GM19324 (cell line): ENCODE results near the gene CYTH3.

ENCODE experiments used
- ATAC-seq: cut with Tn5 transposase; IDR thresholded peaks from one replicate; pipeline ENCODE4 v1.9.1; 2021; ENCODE audit warnings: mild to moderate bottlenecking, moderate library complexity; ENCODE audit not compliant: unreplicated experiment, low FRiP score

Gene CYTH3

GRCh38 chr7:6259257-6259656 lies 13.2 kb downstream of the CYTH3 start:
- ATAC-seq: no peak

DNA sequence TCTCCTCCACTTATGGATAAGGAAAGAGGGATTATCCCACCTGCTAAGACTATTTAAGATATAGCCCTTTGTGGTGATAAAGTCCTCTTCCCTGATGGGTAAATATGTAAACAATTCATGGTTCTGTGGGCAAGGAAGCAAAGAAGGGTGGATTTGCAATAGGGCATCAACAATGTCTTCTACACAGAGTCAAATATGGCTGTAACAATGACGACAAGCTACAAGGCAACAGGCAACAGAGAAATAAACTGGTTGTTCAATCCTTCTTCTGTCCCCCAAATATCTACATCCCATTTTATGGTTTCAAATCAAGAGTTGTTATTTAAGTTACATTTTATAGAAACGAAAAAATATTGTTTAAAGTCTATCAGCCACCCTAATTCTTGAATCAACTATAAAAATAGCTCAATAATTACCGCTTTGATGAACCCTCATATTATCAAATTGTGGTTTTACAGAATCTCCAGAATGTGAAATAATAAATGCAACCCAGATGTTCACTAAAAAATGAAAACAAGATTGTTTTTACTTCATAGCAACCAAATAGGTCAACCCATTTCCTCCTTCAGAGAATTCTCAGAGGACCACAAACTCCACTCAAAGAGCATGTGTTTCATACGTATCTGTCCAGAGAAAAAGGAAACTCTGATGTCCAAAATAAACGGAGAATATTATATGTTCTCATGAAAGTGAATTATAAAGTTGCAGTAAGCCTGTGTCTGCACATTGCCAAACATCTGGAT lies 13.8 kb downstream of the CYTH3 start:
- no peak for ATAC-seq

GRCh38 chr7:6257675-6258074 lies 14.7 kb downstream of the CYTH3 start:
- ATAC-seq: no peak

GRCh38 chr7:6256677-6257535 lies 15.5 kb downstream of the CYTH3 start:
- no peak for ATAC-seq

DNA sequence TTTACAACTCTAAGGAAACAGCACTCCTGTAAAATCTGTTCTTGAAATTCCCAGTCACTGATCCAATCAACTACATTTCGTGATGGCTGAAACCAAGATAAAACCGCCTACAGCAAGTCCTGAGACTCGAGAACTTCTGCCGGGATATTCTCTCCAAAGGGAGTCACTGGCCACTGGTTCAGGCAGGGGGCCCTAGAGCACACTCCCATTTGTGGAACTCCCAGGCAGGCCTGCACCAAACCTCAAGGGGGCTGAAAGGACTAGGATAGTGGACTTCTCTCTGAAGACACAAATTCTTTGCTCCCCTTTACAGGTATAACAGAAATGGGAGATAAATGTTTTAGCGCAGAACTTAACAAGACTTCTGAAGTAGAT lies 16.3 kb downstream of the CYTH3 start:
- no peak for ATAC-seq

DNA sequence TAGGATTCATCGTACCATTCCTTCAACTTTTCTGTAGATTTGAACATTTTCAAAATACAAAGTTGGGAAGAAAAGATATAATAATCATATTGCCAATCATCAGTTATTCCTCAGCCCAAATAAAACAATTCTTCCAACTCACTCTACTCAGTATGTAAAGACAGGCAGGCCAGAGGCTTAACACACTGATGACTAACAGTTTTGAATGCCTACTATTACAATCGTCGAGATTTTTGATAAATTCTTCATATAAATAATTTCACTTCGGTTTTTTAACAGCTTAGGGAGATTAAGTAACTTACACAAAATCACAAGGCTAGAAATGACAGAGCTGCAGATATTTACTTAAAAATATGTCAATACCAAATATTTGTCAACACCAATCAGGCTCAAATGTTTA lies 17.6 kb downstream of the CYTH3 start:
- ATAC-seq: no peak

GRCh38 chr7:6252748-6253147 lies 19.7 kb downstream of the CYTH3 start:
- no peak for ATAC-seq

DNA sequence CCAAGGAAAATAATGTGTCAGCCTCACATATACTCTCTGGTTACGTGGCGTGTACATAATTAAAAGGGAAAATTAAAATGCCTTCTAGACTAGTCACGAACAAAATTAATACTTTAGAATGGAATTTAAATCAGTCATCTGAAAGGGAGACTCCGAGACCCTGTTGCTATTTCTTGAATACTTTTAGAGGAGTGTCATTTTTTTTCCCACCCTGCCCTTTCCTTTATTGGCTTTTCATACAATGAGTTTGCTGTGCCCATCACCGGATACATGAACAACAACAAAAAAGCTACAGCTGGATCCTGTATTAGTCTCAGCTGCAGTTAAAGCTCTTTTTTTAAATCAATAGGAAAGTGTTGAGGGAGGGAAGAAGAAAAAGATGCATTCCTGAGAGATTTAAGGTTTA lies 20.1 kb downstream of the CYTH3 start:
- ATAC-seq: no peak

- ATAC-seq: no peak
Measured at GRCh38 chr7:6251653-6252052, 20.8 kb downstream of the CYTH3 start.

DNA sequence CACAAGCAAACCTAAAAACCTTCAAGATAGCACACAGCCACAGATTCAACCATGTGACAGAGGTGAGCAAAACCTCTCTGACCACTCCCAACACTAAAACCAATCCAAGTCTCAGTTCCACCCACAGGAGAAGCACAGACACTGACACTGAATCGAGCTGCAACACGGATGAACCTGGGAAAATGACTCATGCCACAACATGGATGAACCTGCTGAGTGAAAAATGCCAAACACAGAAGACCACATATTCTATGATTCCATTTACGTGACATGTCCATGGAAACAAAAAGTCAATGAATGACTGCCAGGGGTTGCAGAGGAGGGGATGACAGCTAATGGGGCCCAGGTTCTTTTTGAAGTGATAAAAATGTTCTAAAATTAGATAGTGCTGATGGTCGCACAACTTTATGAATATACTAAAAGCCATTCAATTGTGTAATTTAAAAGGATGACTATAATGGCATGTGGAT lies 22.0 kb downstream of the CYTH3 start:
- ATAC-seq: no peak

DNA sequence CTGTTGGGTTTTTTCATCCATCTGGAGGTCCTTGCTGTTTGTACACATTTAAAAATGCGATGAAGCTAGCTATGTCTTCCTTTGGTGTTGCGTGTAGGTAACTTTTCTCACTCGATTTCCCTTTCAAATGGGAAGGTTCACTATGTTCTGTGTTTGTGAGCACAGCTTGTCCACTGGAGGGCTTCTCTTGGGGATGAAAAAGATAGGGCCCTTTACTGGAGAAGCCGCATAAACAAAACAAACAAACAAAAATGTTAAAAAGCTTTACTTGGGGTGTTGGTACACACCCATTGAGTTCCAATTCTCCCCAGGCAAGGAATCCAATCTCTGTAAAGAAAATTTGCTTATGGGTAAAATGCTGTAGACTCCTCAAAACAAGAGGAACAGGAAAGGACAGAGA lies 23.4 kb downstream of the CYTH3 start:
- no peak for ATAC-seq

DNA sequence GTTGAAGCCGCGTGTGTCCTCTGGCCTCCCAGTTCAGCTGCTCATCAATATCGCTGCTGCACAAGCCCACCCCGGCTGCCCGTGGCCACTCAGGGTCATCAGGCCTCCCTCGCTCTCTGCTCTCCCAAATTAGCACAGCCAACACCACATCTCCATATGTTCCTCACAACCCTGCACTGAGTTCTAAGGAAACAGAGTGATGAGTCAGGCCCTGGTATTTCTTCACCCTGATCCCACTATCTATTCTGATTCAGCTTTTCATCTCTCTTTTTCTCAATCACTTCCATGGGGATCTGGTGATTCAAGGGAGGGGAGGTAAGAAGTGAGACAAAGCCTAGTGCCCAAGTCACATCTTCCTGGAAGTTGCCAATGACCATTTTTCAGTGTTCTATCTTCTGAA lies 23.8 kb downstream of the CYTH3 start:
- no peak for ATAC-seq

DNA sequence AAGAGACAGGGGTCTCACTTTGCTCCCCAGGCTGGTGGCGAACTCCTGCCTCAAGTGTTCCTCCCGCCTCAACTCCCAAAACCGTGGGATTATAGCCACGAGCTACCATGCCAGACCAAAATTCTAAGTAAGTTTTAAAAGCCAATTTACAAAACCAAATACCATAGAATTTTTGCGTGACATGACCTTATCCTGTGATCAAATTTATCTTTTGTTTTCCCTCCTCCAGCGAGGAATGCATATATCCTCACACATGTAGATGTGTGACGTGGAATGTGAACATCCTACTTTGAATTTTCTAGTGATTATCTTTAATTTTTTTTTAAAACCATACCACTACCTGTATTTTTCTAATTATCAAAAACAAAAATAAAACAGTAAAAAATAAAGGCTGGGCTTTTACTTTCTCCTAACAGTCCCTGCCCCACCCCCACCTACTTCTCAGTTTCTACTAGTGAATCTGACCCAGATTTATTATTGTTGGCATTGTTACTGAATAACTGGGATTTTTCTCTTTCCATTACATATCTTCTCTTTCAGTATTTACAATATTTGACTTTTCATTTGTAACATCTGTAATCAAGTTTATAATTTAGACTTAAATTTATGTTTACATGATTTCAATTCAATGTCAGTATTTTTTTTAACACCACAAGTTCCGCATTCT lies 26.0 kb downstream of the CYTH3 start:
- no peak for ATAC-seq

GRCh38 chr7:6244021-6244420 lies 28.4 kb downstream of the CYTH3 start:
- ATAC-seq: no peak

GRCh38 chr7:6243168-6243567 lies 29.3 kb downstream of the CYTH3 start:
- ATAC-seq: no peak

DNA sequence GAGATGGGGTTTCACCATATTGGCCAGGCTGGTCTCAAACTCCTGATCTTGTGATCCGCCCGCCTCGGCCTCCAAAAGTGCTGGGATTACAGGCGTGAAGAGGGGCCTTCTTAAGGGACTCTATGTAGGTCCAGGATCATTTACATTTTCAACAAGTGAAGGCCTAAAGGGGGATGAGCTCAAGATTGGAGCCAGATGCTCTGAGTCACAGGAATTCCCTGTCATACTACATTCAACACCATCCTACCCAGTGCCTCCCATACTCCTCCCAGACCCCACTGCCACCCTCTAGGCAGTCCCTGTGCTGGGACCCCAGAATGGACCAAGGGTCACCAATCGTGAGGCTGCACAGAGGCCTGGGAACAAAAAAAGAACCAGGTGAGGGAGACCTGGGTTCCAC lies 29.9 kb downstream of the CYTH3 start:
- ATAC-seq: no peak

DNA sequence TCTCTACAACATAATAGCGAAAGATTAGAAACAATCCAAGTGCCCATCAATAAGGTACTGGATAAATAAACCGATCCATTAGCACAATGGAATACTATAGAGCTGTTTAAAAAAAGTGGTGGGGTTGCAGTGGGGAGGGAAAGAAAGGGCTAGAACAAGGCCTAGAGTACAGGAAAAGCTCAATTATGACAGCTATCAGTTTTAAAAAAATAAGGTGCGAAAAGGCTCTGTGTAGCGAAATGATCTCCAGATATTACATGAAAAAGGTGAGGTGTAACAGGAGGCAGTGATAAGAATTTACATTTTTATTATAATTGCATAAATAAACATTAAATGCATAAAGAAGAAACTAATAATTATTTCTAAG lies 30.8 kb downstream of the CYTH3 start:
- ATAC-seq: no peak

DNA sequence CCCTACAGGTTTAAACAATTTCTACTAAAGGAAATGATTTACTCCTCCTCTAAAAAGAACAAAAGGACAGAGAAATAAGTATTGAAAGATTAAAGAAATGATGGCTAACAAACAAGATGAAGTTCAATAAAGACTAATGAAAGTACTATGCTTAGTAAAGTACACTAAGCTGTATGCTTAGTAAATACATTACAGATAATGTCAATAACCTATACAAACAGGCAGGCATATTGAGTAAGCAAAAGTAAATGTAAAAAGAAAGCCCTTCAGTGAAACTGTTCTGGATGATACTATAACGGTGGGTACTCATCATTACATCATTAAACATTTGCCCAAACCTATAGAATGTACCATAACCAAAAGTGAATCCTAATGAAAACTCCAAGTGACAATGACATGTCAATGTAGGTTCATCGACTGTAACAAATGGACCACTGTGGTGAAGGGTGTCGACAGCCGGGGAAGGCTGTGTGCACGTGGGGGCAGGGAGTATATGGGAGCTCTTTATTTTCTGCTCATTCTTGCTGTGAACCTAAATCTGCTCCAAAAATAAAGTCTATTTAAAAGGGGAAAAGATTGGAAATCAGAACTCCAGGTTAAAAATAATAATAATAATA lies 34.0 kb downstream of the CYTH3 start:
- no peak for ATAC-seq

GRCh38 chr7:6237730-6238129 lies 34.7 kb downstream of the CYTH3 start:
- no peak for ATAC-seq

DNA sequence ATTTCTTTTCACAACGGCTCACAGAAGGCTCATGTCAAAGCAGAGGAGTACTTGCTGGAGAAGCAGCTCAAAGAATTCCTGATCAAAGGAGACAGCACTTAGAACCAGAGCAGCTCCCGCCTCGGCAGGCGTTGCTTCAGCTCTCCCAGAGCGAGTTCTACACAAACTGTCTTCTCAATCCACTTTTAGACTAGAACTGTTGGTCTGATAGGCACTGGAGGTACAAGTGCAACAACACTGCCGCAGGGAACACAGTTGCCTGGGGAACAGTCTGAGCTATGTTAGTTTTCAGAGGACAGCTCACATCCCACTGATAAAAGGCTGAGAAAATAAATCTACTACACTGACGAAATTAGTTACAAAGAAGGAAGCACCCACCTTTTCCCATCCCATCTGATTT lies 35.4 kb downstream of the CYTH3 start:
- no peak for ATAC-seq
